Vagina (tissue), 2 donors: ENCODE measurements around the gene BMERB1. TPM values are rescaled to one million over a fixed set of nuclear protein-coding genes. Genes with fewer than 3 reads are reported as not detected.

Experiments used
- DNase-seq, 2 donors: peaks; one replicate each; pipeline ENCODE4 v3.0.0-alpha.2; 2017; ENCODE audit errors: extremely low spot score in 2 of 2
- H3K27ac ChIP-seq: fragments of 200-600 bp; sonication (generic); one replicate; pipeline ENCODE4 v1.5.1; 2019
- H3K27me3 ChIP-seq: fragments of 200-600 bp; sonication (generic); one replicate; pipeline ENCODE4 v1.5.1; 2019
- H3K36me3 ChIP-seq, 2 donors: fragments of 200-600 bp; sonication (generic); one replicate each; pipeline ENCODE4 v1.5.1; 2017 to 2019
- H3K4me1 ChIP-seq: fragments of 200-600 bp; sonication (generic); one replicate; pipeline ENCODE4 v1.5.1; 2019
- H3K4me3 ChIP-seq, 2 donors: fragments of 200-600 bp; sonication (generic); 1 replicate in 1 of 2; 2 replicates in 1 of 2; pipeline ENCODE4 v1.5.1; 2016 to 2019
- H3K9me3 ChIP-seq: fragments of 200-600 bp; sonication (generic); one replicate; pipeline ENCODE4 v1.5.1; 2019
- POLR2A ChIP-seq, 2 donors: fragments of 450-650 bp; IDR thresholded peaks; one replicate each; pipeline ENCODE4 v1.6.1; 2017; ENCODE audit warnings: antibody characterized with exemption in 2 of 2, mild to moderate bottlenecking in 2 of 2, moderate library complexity in 2 of 2
- POLR2AphosphoS5 ChIP-seq, 2 donors: sonication (generic); formaldehyde crosslinking; IDR thresholded peaks; one replicate each; pipeline ENCODE4 v1.9.0; 2017; ENCODE audit warnings: antibody characterized with exemption in 2 of 2, mild to moderate bottlenecking in 2 of 2, low read depth in 1 of 2; ENCODE audit not compliant: insufficient read depth in 1 of 2
- intact Hi-C: fragments of 100-400 bp; cut with DNase I; formaldehyde crosslinking; loops from one replicate; pipeline ENCODE4 v1.15.1; 2023
- total RNA-seq: library from RNA; depleted of rRNA; stranded (reverse); fragments of >200 nt; gene quantifications from one replicate; pipeline ENCODE4 v1.2.3, GENCODE V29; 2016
- TF ChIP-seq, protein P1 (sequence below), 3 experiments: fragments of 450-650 bp in 2 of 3; fragments of 200-600 bp in 1 of 3; sonication (generic) in 1 of 3; IDR thresholded peaks; one replicate each; pipeline ENCODE4 v1.5.1; 2017 to 2019; ENCODE audit warnings: antibody characterized with exemption in 3 of 3, mild to moderate bottlenecking in 2 of 3, moderate library complexity in 2 of 3

The BMERB1 gene
- total RNA-seq, 1 donor from 2014 or later, result 46.9 TPM

DNA sequence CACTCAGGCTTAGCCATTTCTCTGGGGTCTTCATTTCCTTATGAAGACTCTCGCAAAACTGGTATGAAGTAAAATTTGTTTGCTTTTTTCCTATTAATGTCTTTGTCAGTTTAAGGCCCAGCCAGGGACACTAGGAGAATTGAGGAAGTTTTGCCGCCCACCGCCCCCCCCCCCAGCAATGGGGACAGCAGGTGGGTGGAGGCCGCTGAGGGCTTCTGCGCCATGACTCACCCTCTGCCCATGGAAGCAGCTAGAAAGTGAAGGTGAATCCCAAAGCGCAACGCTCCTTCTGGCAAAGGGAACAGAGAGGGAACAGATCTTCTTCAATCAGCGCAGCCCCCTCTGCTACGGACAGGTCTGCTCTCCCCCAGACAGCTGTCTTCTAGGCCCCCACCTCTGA, 158.8 kb downstream of the BMERB1 start:
- peaks cover 0 to 46% of the 10 kb centered on the region in 2 donors for H3K36me3 ChIP-seq

DNA sequence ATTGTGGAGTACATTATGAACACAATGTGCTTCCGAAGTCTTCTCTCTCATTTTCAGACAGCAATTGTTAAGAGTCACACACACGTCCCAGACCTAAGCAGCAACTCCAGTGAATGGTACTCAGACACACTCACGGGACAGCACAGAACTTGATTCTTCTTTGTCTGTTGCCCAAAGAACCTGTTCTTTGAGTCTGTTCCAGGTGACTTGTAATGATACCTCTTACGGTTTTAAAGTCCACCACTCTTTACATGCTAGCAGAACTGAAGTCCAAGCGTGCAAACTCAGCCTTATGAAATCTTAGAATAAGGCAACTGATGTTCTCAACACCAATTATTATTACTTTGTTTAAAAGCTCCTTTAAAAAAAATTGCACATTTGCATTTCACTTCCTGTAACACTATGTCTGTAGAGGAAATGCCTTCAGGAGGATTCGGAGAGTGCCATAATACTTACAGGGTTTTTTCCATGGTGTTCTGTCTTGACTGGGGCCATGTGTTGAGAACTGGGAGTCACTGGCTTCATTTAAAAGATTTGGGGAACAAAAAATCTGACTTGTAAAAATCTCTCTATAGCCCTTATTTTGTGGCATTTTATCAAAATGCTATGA, 160.4 kb downstream of the BMERB1 start:
- TF ChIP-seq POLR2A (IDR thresholded peaks at IDR 0.05) (no peak), POLR2AphosphoS5 (IDR thresholded peaks at IDR 0.05; ENCODE audit: insufficient read depth in 1 of 2, low read depth in 1 of 2) (no peak)
- TF ChIP-seq, protein P1, sequence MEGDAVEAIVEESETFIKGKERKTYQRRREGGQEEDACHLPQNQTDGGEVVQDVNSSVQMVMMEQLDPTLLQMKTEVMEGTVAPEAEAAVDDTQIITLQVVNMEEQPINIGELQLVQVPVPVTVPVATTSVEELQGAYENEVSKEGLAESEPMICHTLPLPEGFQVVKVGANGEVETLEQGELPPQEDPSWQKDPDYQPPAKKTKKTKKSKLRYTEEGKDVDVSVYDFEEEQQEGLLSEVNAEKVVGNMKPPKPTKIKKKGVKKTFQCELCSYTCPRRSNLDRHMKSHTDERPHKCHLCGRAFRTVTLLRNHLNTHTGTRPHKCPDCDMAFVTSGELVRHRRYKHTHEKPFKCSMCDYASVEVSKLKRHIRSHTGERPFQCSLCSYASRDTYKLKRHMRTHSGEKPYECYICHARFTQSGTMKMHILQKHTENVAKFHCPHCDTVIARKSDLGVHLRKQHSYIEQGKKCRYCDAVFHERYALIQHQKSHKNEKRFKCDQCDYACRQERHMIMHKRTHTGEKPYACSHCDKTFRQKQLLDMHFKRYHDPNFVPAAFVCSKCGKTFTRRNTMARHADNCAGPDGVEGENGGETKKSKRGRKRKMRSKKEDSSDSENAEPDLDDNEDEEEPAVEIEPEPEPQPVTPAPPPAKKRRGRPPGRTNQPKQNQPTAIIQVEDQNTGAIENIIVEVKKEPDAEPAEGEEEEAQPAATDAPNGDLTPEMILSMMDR (IDR thresholded peaks at IDR 0.05), result no peak
- Histone ChIP-seq H3K36me3 (peaks cover 0 to 55% of the 10 kb centered on the region in 2 donors), H3K27me3 (no peaks in the 10 kb centered on the region), H3K27ac (no peak overlapping the region), H3K9me3 (no peaks in the 10 kb centered on the region), H3K4me3 (no peak overlapping the region), H3K4me1 (peaks cover 23% of the 10 kb centered on the region)
- intact Hi-C loops, result loop anchor here (10.0 kb wide), 1 partner anchor 100 kb away; no protein-coding TSS in a partner anchor
- DNase-seq, result no peak

More for the DNA sequence above, 158.8 kb downstream of the BMERB1 start:
- Histone ChIP-seq H3K27me3 (no peaks in the 10 kb centered on the region), H3K9me3 (no peaks in the 10 kb centered on the region), H3K4me1 (peaks cover 25% of the 10 kb centered on the region), H3K4me3 (no peak overlapping the region), H3K27ac (peak overlapping the region; percentile 24)
- TF ChIP-seq POLR2AphosphoS5 (IDR thresholded peaks at IDR 0.05; ENCODE audit: insufficient read depth in 1 of 2, low read depth in 1 of 2) (no peak), POLR2A (IDR thresholded peaks at IDR 0.05) (no peak)
- TF ChIP-seq, protein P1 (IDR thresholded peaks at IDR 0.05), result no peak
- DNase-seq, result no peak
- intact Hi-C loops, result loop anchor here (10.0 kb wide), 1 partner anchor 98 kb away; no protein-coding TSS in a partner anchor

DNA sequence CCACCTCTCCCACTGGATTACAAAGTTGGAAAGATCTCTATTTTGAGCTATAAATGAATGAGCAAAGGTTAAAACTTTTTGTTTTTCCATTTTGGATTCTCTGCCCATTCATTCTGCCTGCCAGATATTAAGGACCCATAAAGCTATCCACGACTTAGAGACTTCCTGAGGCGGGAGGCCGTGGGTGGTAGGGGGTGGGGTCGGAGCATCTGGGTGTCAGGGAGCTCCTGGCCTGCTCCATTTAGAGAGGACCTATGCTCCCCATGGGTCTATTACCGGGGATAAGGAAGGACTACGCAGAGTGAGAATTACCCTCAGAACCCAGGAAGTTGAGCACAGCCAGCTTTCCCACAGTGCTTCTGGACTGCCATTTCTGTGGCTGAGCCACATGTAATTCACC, 162.7 kb downstream of the BMERB1 start:
- TF ChIP-seq, protein P1 (IDR thresholded peaks at IDR 0.05), result no peak
- TF ChIP-seq POLR2A (IDR thresholded peaks at IDR 0.05), result no peak
- no peak for TF ChIP-seq POLR2AphosphoS5 (IDR thresholded peaks at IDR 0.05; ENCODE audit: insufficient read depth in 1 of 2, low read depth in 1 of 2)
- Histone ChIP-seq H3K9me3 (no peaks in the 10 kb centered on the region), H3K4me1 (peaks cover 7% of the 10 kb centered on the region), H3K27ac (no peak overlapping the region), H3K36me3 (peaks cover 0 to 76% of the 10 kb centered on the region in 2 donors), H3K4me3 (no peak overlapping the region), H3K27me3 (no peaks in the 10 kb centered on the region)
- DNase-seq, result no peak
- intact Hi-C loops, result loop anchor here (10.0 kb wide), 1 partner anchor 102 kb away; no protein-coding TSS in a partner anchor

DNA sequence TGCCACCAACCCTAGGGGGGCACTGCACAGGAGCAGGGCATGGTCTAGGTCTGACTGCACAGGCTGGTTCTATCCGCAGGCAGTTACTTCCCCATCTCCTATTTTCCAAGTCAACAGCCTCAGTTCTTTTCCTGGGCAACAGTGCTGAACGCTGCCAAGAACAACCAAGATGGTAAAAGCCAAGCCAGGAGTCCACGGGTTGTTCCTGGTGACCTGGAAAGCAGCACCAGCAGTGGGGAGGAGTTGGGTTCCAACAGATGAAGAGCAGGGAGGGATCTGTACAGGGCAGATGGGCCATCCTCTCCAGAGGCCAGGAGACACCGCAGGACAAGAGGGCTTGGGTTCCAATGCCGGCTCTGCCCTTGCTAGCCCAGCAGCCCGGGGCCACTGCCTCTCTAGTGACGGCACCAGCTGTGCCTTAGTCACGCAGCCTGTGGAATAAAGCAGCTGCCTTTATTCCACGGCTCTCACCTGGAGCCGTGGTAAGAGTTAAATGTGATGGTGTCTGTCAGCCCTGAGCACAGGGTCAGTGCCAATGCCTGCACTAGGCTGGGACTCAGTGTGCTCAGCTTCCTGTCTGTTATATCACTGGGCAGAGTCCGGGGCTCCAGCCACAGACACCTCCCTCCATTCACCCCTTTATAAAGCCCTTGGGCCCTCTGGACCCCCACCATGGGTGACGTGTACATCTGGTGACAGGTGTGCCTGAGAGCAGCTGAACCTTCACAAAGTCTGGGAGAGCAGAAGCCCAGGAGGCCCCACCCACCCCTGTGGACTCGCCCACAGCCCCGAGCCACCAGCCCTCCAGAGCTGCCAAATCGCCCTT, 163.6 kb downstream of the BMERB1 start:
- no peak for DNase-seq
- H3K27me3 ChIP-seq, result no peaks in the 10 kb centered on the region
- TF ChIP-seq POLR2A (IDR thresholded peaks at IDR 0.05), result no peak
- no peak for TF ChIP-seq POLR2AphosphoS5 (IDR thresholded peaks at IDR 0.05; ENCODE audit: insufficient read depth in 1 of 2, low read depth in 1 of 2)
- TF ChIP-seq, protein P1 (IDR thresholded peaks at IDR 0.05), result no peak
- H3K36me3 ChIP-seq, result peaks cover 0 to 82% of the 10 kb centered on the region in 2 donors
- intact Hi-C loops, result loop anchor here (10.0 kb wide), 1 partner anchor 103 kb away; no protein-coding TSS in a partner anchor
- no peak overlapping the region for H3K27ac ChIP-seq
- no peak overlapping the region for H3K4me3 ChIP-seq
- no peaks in the 10 kb centered on the region for H3K9me3 ChIP-seq
- no peaks in the 10 kb centered on the region for H3K4me1 ChIP-seq
